Stimulated activated CD4-positive, alpha-beta T cell treated with anti-CD3 and anti-CD28 coated beads, Interleukin-1b, Interleukin-23, amount 100 ng/mL, for 4 hours (primary cell): Measurements from ENCODE around the gene MYH11.
"Not testable (repeated sequence)": the region's sequence is repeated elsewhere in the genome, so short reads cannot be mapped to it uniquely, and the experiment has no call there.

Experiments
- DNase-seq, 2 donors: peaks; one replicate each; pipeline ENCODE4 v3.0.0-alpha.2; 2020; ENCODE audit warnings: low read depth in 2 of 2

The MYH11 gene

DNA sequence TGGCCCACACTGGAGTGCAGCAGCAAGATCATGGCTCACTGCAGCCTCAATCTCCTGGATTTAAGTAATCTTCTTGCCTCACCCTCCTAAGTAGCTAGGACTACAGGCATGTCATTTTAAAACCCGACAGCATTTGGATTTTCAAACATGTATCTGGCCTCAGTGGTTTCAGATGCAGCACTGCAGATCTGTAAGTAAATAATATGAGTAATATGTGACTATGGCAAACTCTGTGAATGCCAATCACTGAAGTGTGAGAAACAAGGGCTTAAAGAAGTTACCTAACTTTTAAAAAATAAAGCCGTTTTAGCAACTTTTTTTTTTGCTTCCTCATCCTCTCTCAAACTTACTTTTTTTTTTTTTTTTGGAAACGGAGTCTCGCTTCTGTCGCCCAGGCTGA lies 19.7 kb upstream of the MYH11 start:
- no peak for DNase-seq

- DNase-seq, result no peak
Observed at GRCh38 chr16:15874745-15875314, 18.0 kb upstream of the MYH11 start.

- no peak for DNase-seq
Observed at GRCh38 chr16:15873737-15874136, 16.9 kb upstream of the MYH11 start.

DNA sequence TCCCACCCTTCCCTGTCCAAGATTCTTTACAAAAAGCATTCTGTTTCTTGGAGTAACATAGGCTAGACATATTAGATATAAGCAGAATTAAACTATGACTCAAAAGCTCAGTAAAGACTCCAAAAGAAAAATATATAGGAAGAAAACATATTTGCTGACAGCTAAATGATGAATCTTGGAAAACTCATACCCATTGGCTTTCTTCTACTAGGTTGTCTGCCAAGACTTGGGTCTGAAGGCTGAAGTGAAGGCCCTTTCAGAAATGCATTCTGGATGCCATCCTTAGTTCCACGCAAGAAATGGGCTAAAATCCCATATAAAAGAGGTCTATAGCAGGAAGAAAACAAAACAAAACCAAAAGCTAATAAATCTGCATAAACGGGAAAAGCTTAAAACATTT lies 16.5 kb upstream of the MYH11 start:
- no peak for DNase-seq

- DNase-seq, result no peak
Observed at GRCh38 chr16:15870011-15870410, 13.2 kb upstream of the MYH11 start.

DNA sequence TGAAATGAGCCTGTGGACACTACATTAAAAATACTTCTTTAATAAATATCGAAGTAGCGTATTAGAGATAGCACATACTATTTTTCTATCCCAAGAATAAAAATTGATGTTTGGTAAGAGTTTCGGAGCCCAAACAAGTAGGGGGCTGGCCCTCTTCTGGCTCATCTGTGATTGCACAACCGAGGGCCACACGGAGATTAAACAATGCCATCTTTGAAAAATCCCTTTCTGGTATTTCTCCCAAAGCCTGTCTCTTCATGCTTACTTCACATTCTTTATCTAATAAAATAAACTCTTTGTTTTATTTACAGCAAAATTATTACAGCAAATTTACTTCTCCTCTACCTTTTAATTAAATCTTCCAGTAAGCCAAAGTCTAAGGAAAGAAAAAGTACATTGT lies 9.6 kb upstream of the MYH11 start:
- DNase-seq, result no peak

DNA sequence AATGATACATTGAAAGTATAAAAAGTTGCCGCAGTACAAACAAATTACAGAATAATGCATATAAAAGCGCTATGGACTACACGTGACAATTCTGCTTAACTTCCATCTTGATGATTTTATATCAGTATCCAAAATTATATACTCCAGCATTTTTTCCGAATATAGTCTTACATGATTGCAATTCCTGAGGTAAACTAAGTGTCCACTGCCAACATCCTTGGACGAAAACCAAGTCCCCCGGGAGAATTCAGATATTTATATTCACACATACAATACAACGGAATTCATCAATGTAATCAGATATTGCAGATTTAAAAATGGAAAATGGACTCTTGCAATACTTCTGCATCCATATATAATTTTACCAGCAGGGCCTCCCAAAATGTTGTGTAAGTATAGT lies 8.9 kb upstream of the MYH11 start:
- DNase-seq, result no peak

GRCh38 chr16:15864939-15865338 lies 8.1 kb upstream of the MYH11 start:
- DNase-seq, result no peak

- DNase-seq, result no peak
Observed at GRCh38 chr16:15861996-15862395, 5.2 kb upstream of the MYH11 start.

GRCh38 chr16:15858921-15859668 lies 2.3 kb upstream of the MYH11 start:
- no peak for DNase-seq

DNA sequence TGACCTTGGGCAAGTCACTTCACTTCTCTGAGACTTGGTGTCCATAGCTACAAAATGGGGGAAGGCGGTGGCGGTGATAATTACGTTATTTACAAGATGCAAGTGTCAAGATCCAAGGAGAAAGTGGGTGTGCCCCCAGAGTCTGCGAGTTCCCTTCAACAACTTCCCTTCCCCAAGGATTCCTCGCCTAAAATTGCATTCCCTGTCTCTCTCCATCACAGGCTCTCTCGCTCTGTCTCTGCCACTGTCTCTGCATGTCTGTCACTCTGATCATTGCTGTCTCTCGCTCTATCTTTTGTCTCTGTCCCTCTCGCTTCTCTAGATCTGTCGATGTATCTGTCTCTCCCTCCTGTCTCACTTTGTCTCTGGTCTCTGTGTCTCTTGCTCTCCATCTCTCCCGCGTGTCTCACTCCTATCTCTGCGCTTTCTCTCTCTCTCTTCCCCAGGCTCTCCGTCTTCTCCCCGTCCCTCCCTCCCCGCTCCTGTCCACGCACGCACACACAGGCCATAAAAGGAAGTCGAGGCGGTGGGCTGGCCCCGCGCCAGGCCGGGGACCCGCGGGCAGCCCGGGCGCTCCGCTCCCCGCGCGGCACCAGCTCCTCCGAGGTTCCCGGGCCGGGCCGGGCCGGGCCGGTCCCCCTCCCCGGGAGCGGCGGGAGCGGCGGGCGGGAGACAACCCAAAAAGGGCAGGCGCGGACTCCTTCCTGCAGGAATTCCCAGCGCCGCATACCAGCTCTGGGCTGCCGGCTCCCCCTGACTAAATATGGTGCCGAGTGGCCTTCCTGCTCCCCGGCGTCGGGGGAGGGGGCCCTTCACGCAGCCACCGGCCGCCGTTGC lies 1.1 kb upstream of the MYH11 start:
- no peak for DNase-seq

DNA sequence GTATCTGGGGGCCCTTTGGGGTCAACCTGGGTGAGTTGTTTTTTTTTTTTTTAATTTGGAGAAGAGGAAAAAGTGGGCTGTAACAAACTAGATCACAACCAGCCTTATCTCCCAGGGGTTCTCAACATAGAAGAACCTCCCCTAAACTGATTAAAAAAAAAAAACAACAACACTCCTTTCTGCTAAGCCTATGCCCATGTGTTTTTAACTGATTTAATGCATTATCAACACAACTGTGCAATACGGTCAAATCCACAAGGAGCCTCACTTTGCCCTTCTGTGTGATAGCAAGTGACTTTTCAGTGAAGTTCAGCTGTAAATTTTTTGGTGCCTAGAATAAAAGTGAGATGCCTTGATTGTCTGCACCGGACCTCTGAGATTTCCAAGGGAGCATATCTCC lies 646 bp downstream of the MYH11 start:
- DNase-seq, result no peak

GRCh38 chr16:15855704-15856003 lies 1.2 kb downstream of the MYH11 start:
- no peak for DNase-seq

DNA sequence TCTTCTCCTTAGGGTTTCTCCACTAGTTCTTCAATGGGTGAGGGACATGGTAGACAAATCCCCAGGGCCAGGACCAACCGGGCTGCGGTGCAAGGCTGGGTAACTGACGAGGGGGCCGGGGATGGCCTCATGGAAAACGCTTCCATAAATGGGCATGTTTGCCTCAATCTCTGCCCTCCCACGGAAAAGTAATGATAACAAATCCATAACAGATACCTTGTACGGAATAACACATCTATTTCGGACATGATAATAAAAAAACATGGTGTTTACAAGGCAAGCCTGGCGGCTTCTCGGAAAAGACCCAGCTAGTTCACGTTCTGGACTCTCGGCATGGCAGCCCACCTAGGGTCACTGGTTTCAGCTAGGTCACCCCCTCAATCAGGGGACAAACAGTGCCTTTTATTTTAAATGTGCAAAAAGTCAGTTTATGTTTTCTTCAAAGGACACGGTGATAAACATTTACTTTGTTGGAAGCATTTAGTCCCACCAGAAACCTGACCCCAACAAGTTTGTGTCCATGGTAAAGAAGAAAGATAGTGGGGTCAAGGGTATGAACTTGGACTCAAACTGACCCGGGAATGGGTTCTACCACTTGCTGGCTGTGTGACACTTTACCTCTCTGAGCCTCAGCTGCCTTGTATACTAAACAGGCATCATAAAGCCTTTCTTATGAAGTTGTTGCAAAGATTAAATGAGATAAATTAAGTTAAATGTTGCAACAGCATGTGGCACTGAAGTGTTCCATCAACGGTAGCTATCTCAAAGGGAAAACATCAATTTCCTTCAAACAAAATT lies 1.7 kb downstream of the MYH11 start:
- DNase-seq, result no peak

- no peak for DNase-seq
Observed at GRCh38 chr16:15854061-15854460, 2.8 kb downstream of the MYH11 start.

DNA sequence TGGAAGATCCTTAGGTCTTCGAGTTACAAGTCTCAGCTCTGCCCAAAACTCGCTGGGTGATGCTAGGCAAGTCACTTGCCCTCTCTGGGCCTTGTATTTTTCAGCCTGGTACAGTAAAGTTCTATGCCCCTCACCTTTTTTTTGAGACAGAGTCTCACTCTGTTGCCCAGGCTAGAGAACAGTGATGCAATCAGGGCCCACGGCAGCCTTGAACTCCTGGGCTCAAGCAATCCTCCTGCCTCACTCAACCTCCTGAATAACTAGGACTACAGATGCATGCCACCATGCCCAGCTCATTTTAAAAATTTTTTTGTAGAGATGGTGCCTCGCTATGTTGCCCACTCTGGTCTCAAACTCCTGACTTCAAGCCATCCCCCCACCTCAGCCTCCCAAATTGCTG lies 3.8 kb downstream of the MYH11 start:
- no peak for DNase-seq

- DNase-seq, result not testable (repeated sequence)
Observed at GRCh38 chr16:15850555-15850954, 6.3 kb downstream of the MYH11 start.

DNA sequence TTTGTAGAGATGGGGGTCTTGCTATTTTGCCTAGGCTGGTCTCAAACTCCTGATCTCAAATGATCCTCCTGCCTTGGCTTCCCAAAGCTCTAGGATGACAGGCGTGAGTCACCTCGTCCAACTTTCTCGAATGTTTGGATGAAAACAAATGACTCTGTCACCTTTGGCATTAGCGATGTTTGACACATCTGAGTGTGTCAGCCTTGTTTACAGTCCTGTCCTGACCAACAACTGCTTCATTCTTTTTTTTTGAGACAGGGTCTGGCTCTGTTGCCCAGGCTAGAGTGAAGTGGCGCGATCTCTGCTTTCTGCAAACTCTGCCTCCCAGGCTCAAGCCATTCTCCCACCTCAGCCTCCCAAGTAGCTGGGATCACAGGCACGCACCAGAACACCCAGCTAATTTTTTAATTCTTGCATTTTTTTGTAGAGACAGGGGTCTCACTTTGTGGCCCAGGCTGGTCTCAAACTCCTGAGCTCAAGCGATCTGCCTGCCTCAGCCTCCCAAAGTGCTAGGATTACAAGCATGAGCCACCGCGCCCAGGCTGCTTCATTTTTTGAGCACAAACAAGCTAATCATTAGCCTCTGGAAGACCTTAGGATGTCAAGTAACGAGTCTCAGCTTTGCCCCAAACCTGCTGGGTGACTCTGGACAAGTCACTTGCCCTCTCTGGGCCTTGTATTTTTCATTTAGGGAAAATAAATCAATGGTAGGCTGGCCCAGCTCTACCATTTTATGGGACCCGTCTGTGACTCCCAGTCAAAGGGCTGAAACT lies 7.4 kb downstream of the MYH11 start:
- DNase-seq, result no peak

GRCh38 chr16:15847611-15848175 lies 9.1 kb downstream of the MYH11 start:
- DNase-seq, result no peak

- no peak for DNase-seq
Observed at GRCh38 chr16:15846510-15846909, 10.3 kb downstream of the MYH11 start.

DNA sequence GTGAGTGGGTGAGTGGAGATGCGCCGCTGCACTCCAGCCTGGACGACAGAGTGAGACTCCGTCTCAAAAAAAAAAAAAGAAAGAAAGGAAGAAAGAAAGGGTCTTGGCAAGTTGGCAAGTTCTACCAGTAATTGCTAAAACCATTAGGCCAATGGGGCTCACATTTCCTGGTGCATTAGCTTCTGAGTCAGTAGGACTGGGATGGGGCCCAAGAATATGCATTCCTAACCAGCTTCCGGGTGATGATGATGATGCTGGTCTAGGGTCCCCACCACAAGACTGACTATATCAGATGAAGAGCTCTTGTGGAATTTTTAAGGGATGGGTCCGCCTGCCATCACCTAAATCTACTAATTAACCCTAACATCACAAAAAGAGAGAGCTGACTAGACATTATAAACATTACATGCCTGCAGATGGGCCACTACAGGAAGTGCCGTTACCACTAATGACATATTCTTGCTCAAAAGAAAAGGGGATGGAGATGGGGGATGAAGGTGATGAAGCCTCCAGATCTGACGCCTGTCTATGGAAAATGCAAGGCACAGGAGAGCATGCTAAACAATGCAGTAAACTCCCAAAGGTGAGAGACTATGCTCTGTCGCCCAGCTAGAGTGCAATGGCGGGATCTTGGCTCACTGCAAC lies 13.1 kb downstream of the MYH11 start:
- DNase-seq, result no peak
